Mesenchymal stem cell (in vitro differentiated cells and primary cell): ENCODE results near the gene KCNJ15.
A peak's percentile ranks its signal among the peaks of the same experiment; 100 is the strongest.

ENCODE experiments used
- DNase-seq: peaks from one replicate; pipeline ENCODE4 v3.0.0-alpha.2; 2013
- H2AFZ ChIP-seq: one replicate; pipeline ENCODE4 v1.6.1; 2013; ENCODE audit warnings: low read depth, mild to moderate bottlenecking, control low read depth, inconsistent platforms, low read length, moderate library complexity
- H2AK5ac ChIP-seq: 2 replicates; pipeline ENCODE4 v1.6.1; 2013; ENCODE audit warnings: low read length, moderate library complexity, mild to moderate bottlenecking, inconsistent platforms; ENCODE audit not compliant: severe bottlenecking
- H2BK120ac ChIP-seq: one replicate; pipeline ENCODE4 v1.6.1; 2013; ENCODE audit warnings: low read depth, mild to moderate bottlenecking, inconsistent platforms, low read length, moderate library complexity
- H2BK12ac ChIP-seq, 2 experiments: one replicate each; pipeline ENCODE4 v1.6.1; 2013; ENCODE audit warnings: inconsistent platforms in 2 of 2, low read length in 2 of 2, mild to moderate bottlenecking in 2 of 2, moderate library complexity in 2 of 2, control low read depth in 1 of 2
- H2BK15ac ChIP-seq: one replicate; pipeline ENCODE4 v1.6.1; 2013; ENCODE audit warnings: mild to moderate bottlenecking, low read depth, inconsistent platforms; ENCODE audit not compliant: poor library complexity, severe bottlenecking
- H2BK5ac ChIP-seq: 2 replicates; pipeline ENCODE4 v1.6.1; 2013; ENCODE audit warnings: low read depth, mild to moderate bottlenecking, low read length, control low read depth, inconsistent platforms; ENCODE audit not compliant: poor library complexity, severe bottlenecking
- H3K14ac ChIP-seq, 2 experiments: one replicate each; pipeline ENCODE4 v1.6.1; 2013; ENCODE audit warnings: inconsistent platforms in 2 of 2, low read length in 2 of 2, control low read depth in 1 of 2, mild to moderate bottlenecking in 1 of 2, moderate library complexity in 1 of 2
- H3K18ac ChIP-seq, 2 experiments: one replicate each; pipeline ENCODE4 v1.6.1; 2013; ENCODE audit warnings: inconsistent platforms in 2 of 2, low read length in 2 of 2, control low read depth in 1 of 2, low read depth in 1 of 2, mild to moderate bottlenecking in 1 of 2
- H3K23ac ChIP-seq, 2 experiments: one replicate each; pipeline ENCODE4 v1.6.1; 2013; ENCODE audit warnings: inconsistent platforms in 2 of 2, low read length in 2 of 2, mild to moderate bottlenecking in 2 of 2, moderate library complexity in 2 of 2, control low read depth in 1 of 2
- H3K27ac ChIP-seq: 2 replicates; pipeline ENCODE4 v1.5.1; 2013; ENCODE audit warnings: mild to moderate bottlenecking, moderate library complexity, low read length, control low read depth, inconsistent platforms; ENCODE audit not compliant: poor library complexity, severe bottlenecking
- H3K27me3 ChIP-seq, 2 experiments: 2 replicates each; pipeline versions ENCODE4 v1.6.1 to v1.7.0; 2013; ENCODE audit warnings: low read length in 2 of 2, mild to moderate bottlenecking in 2 of 2, moderate library complexity in 2 of 2, control low read depth in 1 of 2, inconsistent platforms in 1 of 2; ENCODE audit not compliant: control insufficient read depth in 1 of 2, insufficient read depth in 1 of 2
- H3K36me3 ChIP-seq, 2 experiments: 2 replicates each; pipeline versions ENCODE4 v1.6.1 to v1.7.0; 2013; ENCODE audit warnings: low read length in 2 of 2, control low read depth in 1 of 2, inconsistent platforms in 1 of 2, low read depth in 1 of 2, mild to moderate bottlenecking in 1 of 2; ENCODE audit not compliant: insufficient read depth in 2 of 2, control insufficient read depth in 1 of 2
- H3K4ac ChIP-seq, 2 experiments: one replicate each; pipeline ENCODE4 v1.6.1; 2013; ENCODE audit warnings: inconsistent platforms in 2 of 2, low read length in 2 of 2, mild to moderate bottlenecking in 2 of 2, moderate library complexity in 2 of 2, control low read depth in 1 of 2, low read depth in 1 of 2
- H3K4me1 ChIP-seq: 2 replicates; pipeline ENCODE4 v1.6.1; 2013; ENCODE audit warnings: low read depth, low read length, control low read depth; ENCODE audit not compliant: control insufficient read depth, insufficient read depth
- H3K4me2 ChIP-seq: 2 replicates; pipeline ENCODE4 v1.6.1; 2013; ENCODE audit warnings: low read length, mild to moderate bottlenecking, inconsistent platforms; ENCODE audit not compliant: poor library complexity, severe bottlenecking
- H3K4me3 ChIP-seq, 2 experiments: 2 replicates each; pipeline versions ENCODE4 v1.5.1 to v1.7.0; 2013; ENCODE audit warnings: low read length in 2 of 2, mild to moderate bottlenecking in 2 of 2, control low read depth in 1 of 2, low read depth in 1 of 2; ENCODE audit not compliant: insufficient read depth in 1 of 2
- H3K79me1 ChIP-seq: replicated peaks from 2 replicates; pipeline ENCODE4 v1.6.1; 2013; ENCODE audit warnings: mild to moderate bottlenecking, control low read depth, low read length, inconsistent platforms; ENCODE audit not compliant: poor library complexity, severe bottlenecking
- H3K9ac ChIP-seq: 2 replicates; pipeline ENCODE4 v1.7.0; 2013; ENCODE audit warnings: mild to moderate bottlenecking, low read length, moderate library complexity
- H3K9me3 ChIP-seq: 2 replicates; pipeline ENCODE4 v1.7.0; 2013; ENCODE audit warnings: mild to moderate bottlenecking, low read length; ENCODE audit not compliant: control insufficient read depth
- H4K8ac ChIP-seq: one replicate; pipeline ENCODE4 v1.6.1; 2013; ENCODE audit warnings: inconsistent platforms, mild to moderate bottlenecking, low read length, moderate library complexity
- H4K91ac ChIP-seq: one replicate; pipeline ENCODE4 v1.6.1; 2013; ENCODE audit warnings: mild to moderate bottlenecking, low read length, inconsistent platforms
- WGBS: methylation state at CpG from one replicate; pipeline ENCODE4 v1.1.7; 2013; ENCODE audit warnings: mixed read lengths; 5-methylcytosine and 5-hydroxymethylcytosine counted together

The KCNJ15 gene

DNA sequence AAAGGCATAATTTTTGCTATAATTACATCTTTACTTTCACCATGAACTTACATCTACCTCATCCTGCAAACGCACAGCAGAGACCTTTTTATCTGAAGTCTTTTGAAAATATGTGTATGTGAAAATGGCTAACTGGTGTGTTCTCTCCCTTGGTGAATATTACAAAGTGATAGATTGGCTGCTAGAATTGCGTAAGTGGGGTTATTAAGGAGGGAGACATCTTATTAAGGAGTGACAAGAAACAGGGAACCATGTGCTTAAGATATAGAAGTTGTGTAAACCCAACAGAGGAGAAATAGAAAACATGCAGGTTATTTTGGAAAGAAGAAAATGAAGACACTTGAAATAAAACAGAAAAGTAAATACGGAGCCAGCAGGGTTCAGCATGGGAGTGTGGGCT lies 7.8 kb downstream of the KCNJ15 start:
- no peak overlapping the region for H3K18ac ChIP-seq
- no peak overlapping the region for H4K8ac ChIP-seq
- H4K91ac ChIP-seq = no peak overlapping the region
- H3K79me1 ChIP-seq = no peaks in the 10 kb centered on the region
- H3K9me3 ChIP-seq = no peaks in the 10 kb centered on the region
- peaks cover 0 to 2% of the 10 kb centered on the region in 2 experiments for H3K36me3 ChIP-seq
- H3K23ac ChIP-seq = no peak overlapping the region
- H2BK120ac ChIP-seq = no peak overlapping the region
- no peak overlapping the region for H2BK12ac ChIP-seq
- no peak overlapping the region for H3K4me3 ChIP-seq
- H3K4me2 ChIP-seq = no peak overlapping the region
- peak overlapping the region; percentile 35 for H2AK5ac ChIP-seq
- no peak overlapping the region for H3K27ac ChIP-seq
- DNase-seq = no peak
- H2BK5ac ChIP-seq = no peak overlapping the region
- H3K4me1 ChIP-seq = peaks cover 13% of the 10 kb centered on the region
- WGBS = 71% methylated on average over 3 of the region's 3 CpGs
- H2BK15ac ChIP-seq = no peak overlapping the region
- H3K4ac ChIP-seq = no peak overlapping the region
- no peak overlapping the region for H3K14ac ChIP-seq
- no peaks in the 10 kb centered on the region for H3K27me3 ChIP-seq
- H3K9ac ChIP-seq = peak overlapping the region; percentile 87
- H2AFZ ChIP-seq = no peak overlapping the region

- no peaks in the 10 kb centered on the region for H3K27me3 ChIP-seq
- H3K27ac ChIP-seq = no peak overlapping the region
- peak overlapping the region; percentile 13 for H2AK5ac ChIP-seq
- H2AFZ ChIP-seq = no peak overlapping the region
- H2BK15ac ChIP-seq = no peak overlapping the region
- H3K9ac ChIP-seq = peak overlapping the region; percentile 87
- H4K91ac ChIP-seq = no peak overlapping the region
- no peak overlapping the region for H3K4me3 ChIP-seq
- 100% methylated on average over 1 of the region's 1 CpG for WGBS
- H3K23ac ChIP-seq = no peak overlapping the region
- no peaks in the 10 kb centered on the region for H3K79me1 ChIP-seq
- no peak overlapping the region for H3K14ac ChIP-seq
- DNase-seq = no peak
- no peak overlapping the region for H3K4me2 ChIP-seq
- H3K36me3 ChIP-seq = peaks cover 0 to 2% of the 10 kb centered on the region in 2 experiments
- no peak overlapping the region for H3K4ac ChIP-seq
- H4K8ac ChIP-seq = no peak overlapping the region
- H3K18ac ChIP-seq = no peak overlapping the region
- no peaks in the 10 kb centered on the region for H3K9me3 ChIP-seq
- no peak overlapping the region for H2BK12ac ChIP-seq
- H2BK5ac ChIP-seq = no peak overlapping the region
- H3K4me1 ChIP-seq = peaks cover 14% of the 10 kb centered on the region
- no peak overlapping the region for H2BK120ac ChIP-seq
Observed at GRCh38 chr21:38265166-38265565, 8.4 kb downstream of the KCNJ15 start.

DNA sequence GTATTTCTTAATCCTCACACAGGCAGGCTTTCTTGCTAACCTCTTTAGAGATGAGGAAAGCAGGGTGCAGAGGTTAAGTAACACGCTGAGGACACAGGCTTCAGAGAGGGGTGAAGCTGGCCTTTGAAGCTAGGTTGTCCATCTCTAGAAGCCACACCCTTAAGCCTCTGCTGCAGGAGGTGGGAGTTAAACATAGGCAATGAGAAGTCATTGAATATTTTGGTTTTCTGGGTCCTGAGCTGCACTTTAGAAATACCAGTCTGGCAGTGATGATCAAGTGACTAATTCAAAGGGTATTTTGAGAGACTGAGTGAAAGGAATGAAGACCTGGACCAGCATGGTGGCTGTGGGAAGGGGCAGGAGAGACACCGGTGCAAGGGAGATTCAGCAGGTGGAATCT lies 9.9 kb downstream of the KCNJ15 start:
- Histone ChIP-seq H3K23ac (no peak overlapping the region), H2BK15ac (no peak overlapping the region), H3K4me3 (no peak overlapping the region), H3K4me2 (no peak overlapping the region), H3K36me3 (peaks cover 0 to 2% of the 10 kb centered on the region in 2 experiments), H3K4ac (no peak overlapping the region), H3K27ac (peak overlapping the region; percentile 48), H4K8ac (no peak overlapping the region), H2BK12ac (peak overlapping the region in 1 of 2 experiments; percentile 25), H3K79me1 (no peaks in the 10 kb centered on the region), H3K27me3 (no peaks in the 10 kb centered on the region), H3K14ac (no peak overlapping the region), H2AFZ (no peak overlapping the region), H3K18ac (peak overlapping the region in 1 of 2 experiments; percentile 54), H3K9ac (peak overlapping the region; percentile 87), H3K9me3 (no peaks in the 10 kb centered on the region), H2BK5ac (no peak overlapping the region), H2BK120ac (no peak overlapping the region), H2AK5ac (peak overlapping the region; percentile 69), H4K91ac (no peak overlapping the region), H3K4me1 (peaks cover 14% of the 10 kb centered on the region)
- peak; percentile 28 for DNase-seq
- WGBS = 68% methylated on average over 2 of the region's 2 CpGs

DNA sequence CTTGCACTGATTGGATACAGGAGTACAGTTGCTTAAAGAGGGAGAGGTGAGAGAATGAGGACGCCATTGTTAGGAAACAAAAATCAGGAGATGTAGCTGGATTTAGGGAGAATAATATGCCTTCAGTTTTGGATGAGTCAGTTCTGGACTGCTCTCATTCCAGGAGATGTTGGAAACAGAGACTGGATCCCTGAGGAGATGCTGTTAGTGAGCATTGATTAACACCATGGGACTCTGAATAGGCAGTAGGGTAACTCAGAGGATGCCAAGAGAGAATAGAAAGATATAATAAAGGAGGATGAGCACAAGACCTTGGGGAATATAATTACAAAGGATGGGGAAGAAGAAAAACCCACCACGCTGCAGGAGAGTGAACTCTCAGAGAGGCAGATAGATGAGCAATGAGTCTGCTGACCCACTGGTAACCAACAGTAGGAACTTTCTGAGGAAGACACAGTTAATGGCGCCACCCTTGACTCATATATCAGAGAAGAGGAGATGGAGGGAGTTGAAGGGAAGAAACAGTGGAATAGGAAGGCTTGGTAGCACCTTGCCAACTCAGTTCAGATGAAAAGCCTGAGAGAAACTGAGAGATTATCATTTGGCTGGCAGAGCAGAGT lies 10.5 kb downstream of the KCNJ15 start:
- Histone ChIP-seq H3K4me2 (no peak overlapping the region), H4K8ac (no peak overlapping the region), H4K91ac (no peak overlapping the region), H2AFZ (no peak overlapping the region), H3K9me3 (no peaks in the 10 kb centered on the region), H3K4me3 (no peak overlapping the region), H3K36me3 (peaks cover 0 to 2% of the 10 kb centered on the region in 2 experiments), H3K23ac (no peak overlapping the region), H3K27ac (peak overlapping the region; percentile 48), H2AK5ac (peak overlapping the region; percentile 69), H2BK120ac (no peak overlapping the region), H3K18ac (no peak overlapping the region), H3K4me1 (peaks cover 14% of the 10 kb centered on the region), H3K9ac (peak overlapping the region; percentile 87), H2BK5ac (no peak overlapping the region), H3K79me1 (no peaks in the 10 kb centered on the region), H3K4ac (no peak overlapping the region), H2BK12ac (peak overlapping the region in 1 of 2 experiments; percentile 25), H3K27me3 (no peaks in the 10 kb centered on the region), H2BK15ac (no peak overlapping the region), H3K14ac (no peak overlapping the region)
- 92% methylated on average over 3 of the region's 3 CpGs for WGBS
- DNase-seq = no peak
